GM19438 (cell line): ENCODE measurements around the gene BLCAP.
"Not testable (repeated sequence)": the region's sequence is repeated elsewhere in the genome, so short reads cannot be mapped to it uniquely, and the experiment has no call there.

Experiments
- ATAC-seq: cut with Tn5 transposase; IDR thresholded peaks from one replicate; pipeline ENCODE4 v1.9.1; 2021; ENCODE audit warnings: low read depth; ENCODE audit not compliant: unreplicated experiment

BLCAP gene

DNA sequence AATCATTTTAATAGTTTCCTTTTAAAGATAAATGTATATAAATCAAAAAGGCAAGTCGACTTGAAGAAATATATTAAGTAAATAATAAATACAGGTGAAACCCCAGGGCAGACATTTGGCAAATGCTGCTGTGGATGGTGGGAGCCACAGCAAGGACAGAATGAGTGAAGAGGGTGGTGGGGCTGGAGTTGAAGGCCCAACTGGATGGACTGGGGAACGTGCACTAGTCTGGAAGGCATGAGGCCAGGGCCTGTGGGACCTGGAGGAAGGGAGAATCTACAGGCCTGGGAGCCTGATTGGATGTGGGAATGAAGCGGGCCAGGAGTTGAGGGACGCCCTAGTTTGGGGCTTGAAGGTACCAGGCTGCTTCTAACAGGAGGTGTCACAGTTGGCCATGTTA is 30.6 kb upstream of the BLCAP start:
- ATAC-seq: no peak

- no peak for ATAC-seq
Observed at GRCh38 chr20:37556538-37556937, 28.9 kb upstream of the BLCAP start.

DNA sequence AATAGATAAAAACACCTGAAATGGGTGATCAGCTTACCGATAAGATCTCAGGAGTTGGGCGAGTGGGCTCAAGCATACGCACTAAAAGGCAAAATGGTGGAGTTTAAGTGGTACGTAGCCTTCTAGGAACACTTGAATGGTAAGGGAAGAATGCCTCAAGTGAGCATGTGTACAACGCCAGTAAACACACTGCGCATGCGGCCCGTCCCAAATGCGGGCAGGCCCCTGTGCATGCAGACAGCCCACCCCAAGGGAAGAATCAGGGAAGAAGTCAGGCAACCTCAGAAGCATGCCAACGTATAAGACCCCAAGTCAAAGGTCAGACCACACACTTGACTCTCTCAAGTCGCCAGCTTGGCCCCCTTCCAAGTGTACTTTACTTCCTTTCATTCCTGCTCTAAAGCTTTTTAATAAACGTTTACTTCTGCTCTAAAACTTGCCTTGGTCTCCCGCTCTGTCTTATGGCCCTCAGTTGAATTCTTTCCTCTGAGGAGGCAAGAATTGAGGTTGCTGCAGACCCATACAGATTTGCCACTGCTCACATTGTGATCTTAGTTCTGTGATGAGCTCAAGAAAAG is 27.1 kb upstream of the BLCAP start:
- not testable (repeated sequence) for ATAC-seq

DNA sequence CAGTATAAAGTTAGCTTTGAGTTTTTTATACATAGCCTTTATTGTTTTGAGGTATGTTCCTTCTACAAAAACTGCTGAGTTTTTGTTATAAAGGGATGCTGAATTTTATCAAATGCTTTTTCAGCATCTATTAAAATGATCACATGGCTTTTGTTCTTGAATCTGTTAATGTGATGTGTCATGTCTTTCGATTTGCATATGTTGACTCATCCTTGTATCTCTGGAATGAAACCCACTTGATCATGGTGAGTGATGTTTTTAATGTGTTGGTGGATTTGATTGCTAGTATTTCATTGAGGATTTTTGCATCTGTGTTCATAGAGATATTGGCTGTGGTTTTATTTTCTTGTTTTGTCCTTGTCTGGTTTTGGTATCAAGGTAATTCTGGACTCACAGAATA is 24.7 kb upstream of the BLCAP start:
- no peak for ATAC-seq

- ATAC-seq: not testable (repeated sequence)
Observed at GRCh38 chr20:37551660-37552059, 24.0 kb upstream of the BLCAP start.

- not testable (repeated sequence) for ATAC-seq
Observed at GRCh38 chr20:37550101-37550920, 22.6 kb upstream of the BLCAP start.

DNA sequence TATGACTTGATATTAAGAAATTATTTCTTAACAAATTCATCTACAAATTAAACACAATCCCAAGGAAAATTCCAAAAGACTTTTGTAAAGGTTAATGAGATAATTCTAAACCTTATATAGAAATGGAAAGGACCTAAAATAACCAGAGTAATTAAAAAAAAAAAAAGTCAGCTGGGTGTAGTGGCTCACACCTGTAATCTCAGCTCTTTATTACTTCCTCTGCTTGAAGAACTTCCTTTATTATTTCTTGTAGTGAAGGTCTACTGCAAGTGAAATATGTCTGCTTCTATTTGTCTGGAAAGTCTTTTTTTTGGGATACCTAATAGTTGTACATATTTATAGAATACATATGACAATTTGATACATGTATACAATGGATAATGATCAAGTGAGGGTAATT is 20.2 kb upstream of the BLCAP start:
- ATAC-seq: no peak

DNA sequence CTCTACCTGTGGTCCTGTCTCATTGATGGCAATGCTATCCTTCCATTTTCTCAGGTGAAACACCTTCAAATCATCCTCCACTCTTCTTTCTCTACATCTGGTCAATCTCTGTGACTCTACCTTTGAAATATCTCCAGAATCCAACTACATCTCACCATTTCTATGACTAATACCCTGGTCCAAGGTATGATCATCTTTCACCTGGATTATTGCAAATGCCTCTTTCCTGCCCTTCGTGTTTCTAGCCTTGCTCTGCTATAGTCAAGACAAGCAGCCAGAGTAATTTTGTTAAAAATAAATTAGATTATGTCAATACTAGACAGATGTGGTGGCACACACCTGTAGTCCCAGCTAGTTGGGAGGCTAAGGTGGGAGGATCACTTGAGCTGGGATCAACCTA is 17.8 kb upstream of the BLCAP start:
- no peak for ATAC-seq

- no peak for ATAC-seq
Observed at GRCh38 chr20:37544386-37544785, 16.7 kb upstream of the BLCAP start.

DNA sequence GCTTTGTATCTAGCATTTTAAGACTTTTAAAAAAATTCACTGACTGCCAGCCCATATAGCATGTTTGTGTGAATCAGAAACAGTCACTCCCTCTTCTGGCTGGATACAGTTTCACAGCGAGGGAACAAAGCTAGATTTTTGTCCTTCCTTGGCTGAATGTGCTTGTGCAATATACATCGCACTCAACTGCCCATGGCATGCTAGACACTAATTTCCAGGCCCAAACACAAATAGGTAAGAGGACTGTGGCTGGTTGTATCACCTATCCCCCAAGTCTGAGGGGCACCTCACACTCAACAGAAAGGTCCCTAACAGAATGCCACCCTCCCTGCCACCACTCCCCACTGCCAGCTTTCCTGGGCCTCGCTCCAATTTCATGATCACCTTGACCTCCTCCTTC is 16.2 kb upstream of the BLCAP start:
- ATAC-seq: no peak

- no peak for ATAC-seq
Observed at GRCh38 chr20:37542281-37542680, 14.6 kb upstream of the BLCAP start.

DNA sequence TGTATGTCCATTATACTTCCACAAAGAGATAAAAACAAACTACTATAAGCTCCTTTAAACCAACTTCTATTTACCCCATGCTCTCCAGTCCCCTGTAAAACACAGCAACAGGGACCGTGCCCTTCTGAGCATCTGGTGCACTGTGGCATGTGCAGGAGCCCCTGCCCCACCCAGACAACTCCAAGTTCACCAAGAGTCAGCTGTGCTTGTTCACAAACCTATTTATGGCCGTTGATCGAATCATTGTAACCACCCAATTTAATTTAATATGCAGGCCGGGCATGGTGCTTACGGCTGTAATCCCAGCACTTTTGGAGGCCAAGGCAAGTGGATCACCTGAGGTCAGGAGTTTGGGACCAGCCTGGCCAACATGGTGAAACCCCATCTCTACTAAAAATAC is 13.7 kb upstream of the BLCAP start:
- ATAC-seq: no peak

GRCh38 chr20:37540838-37541237 is 13.2 kb upstream of the BLCAP start:
- not testable (repeated sequence) for ATAC-seq

- no peak for ATAC-seq
Observed at GRCh38 chr20:37540001-37540400, 12.3 kb upstream of the BLCAP start.

GRCh38 chr20:37539424-37539823 is 11.7 kb upstream of the BLCAP start:
- ATAC-seq: no peak

GRCh38 chr20:37538003-37538402 is 10.3 kb upstream of the BLCAP start:
- ATAC-seq: no peak

- ATAC-seq: no peak
Observed at GRCh38 chr20:37537505-37537904, 9.8 kb upstream of the BLCAP start.

GRCh38 chr20:37535443-37536132 is 7.9 kb upstream of the BLCAP start:
- ATAC-seq: no peak

GRCh38 chr20:37534401-37535157 is 6.9 kb upstream of the BLCAP start:
- ATAC-seq: no peak

DNA sequence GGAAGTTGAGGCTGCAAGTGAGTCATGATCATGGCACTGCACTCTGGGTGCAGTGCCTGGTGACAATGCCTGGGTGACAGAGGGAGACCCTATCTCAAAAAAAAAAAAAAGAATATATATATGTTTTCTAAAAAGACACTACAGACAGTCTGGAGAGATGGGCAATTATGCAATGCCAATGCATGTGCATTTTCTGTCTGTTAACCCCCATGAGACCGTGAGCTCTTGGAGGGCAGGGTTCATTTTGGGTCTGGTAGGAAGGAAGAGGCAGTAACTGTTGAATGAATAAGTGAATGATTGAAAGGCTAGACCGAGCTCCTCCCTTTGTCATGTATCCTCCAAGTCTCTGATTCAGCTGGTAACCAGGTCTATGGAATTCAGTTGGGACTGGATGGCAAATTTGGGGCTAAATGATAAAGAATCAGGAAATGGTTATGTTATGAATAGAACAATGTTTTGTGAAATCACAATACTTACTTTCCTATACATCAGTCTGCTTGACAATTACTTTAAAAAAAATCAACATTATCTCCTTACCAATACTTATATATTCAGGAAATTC is 5.6 kb upstream of the BLCAP start:
- no peak for ATAC-seq

- ATAC-seq: no peak
Observed at GRCh38 chr20:37531856-37532255, 4.2 kb upstream of the BLCAP start.
